Astrocyte (in vitro differentiated cells and primary cell): ENCODE measurements around the gene TMEM179. TPM values are rescaled to one million over a fixed set of nuclear protein-coding genes. Genes with fewer than 3 reads are reported as not detected.

Source experiments
- DNase-seq: peaks from one replicate; pipeline ENCODE4 v3.0.0-alpha.2; 2010; ENCODE audit warnings: low read depth
- FAIRE-seq: peaks from 2 replicates; lab custom pipeline; 2011; peaks lifted over from hg19 to GRCh38; lab: Jason Lieb, UNC
- H2AFZ ChIP-seq: 2 replicates; pipeline ENCODE4 v1.6.0; 2012; ENCODE audit warnings: low read depth, low read length, inconsistent platforms
- H3K27ac ChIP-seq: 2 replicates; pipeline ENCODE4 v1.5.1; 2011; ENCODE audit warnings: low read depth, low read length, inconsistent platforms
- H3K27me3 ChIP-seq: 2 replicates; pipeline ENCODE4 v1.6.0; 2011; ENCODE audit warnings: low read length, inconsistent platforms; ENCODE audit not compliant: insufficient read depth
- H3K36me3 ChIP-seq: 2 replicates; pipeline ENCODE4 v1.5.1; 2011; ENCODE audit warnings: low read length, inconsistent platforms; ENCODE audit not compliant: insufficient read depth
- H3K4me1 ChIP-seq: 2 replicates; pipeline ENCODE4 v1.5.1; 2011; ENCODE audit warnings: low read length, inconsistent platforms; ENCODE audit not compliant: insufficient read depth
- H3K4me2 ChIP-seq: 2 replicates; pipeline ENCODE4 v1.6.0; 2012; ENCODE audit warnings: low read length, inconsistent platforms
- H3K4me3 ChIP-seq: 2 replicates; pipeline ENCODE4 v1.5.1; 2011; ENCODE audit warnings: low read depth, mild to moderate bottlenecking, low read length, inconsistent platforms; ENCODE audit not compliant: insufficient read depth
- H3K79me2 ChIP-seq: 2 replicates; pipeline ENCODE4 v1.6.0; 2012; ENCODE audit warnings: mild to moderate bottlenecking, low read length, inconsistent platforms; ENCODE audit not compliant: insufficient read depth
- H3K9ac ChIP-seq: 2 replicates; pipeline ENCODE4 v1.6.0; 2012; ENCODE audit warnings: mild to moderate bottlenecking, low read length, inconsistent platforms
- H3K9me3 ChIP-seq: 2 replicates; pipeline ENCODE4 v1.5.1; 2012; ENCODE audit warnings: low read depth, mild to moderate bottlenecking, low read length, inconsistent platforms; ENCODE audit not compliant: insufficient read depth
- H4K20me1 ChIP-seq: 2 replicates; pipeline ENCODE4 v1.6.0; 2012; ENCODE audit warnings: low read length, inconsistent platforms; ENCODE audit not compliant: insufficient read depth
- H3K27ac Mint-ChIP-seq: one replicate; pipeline ENCODE4 v1.8.0; 2021; ENCODE audit warnings: mild to moderate bottlenecking, mixed read lengths; ENCODE audit not compliant: unreplicated experiment
- H3K27me3 Mint-ChIP-seq: one replicate; pipeline ENCODE4 v1.8.0; 2021; ENCODE audit warnings: low read depth, mixed read lengths; ENCODE audit not compliant: unreplicated experiment
- H3K36me3 Mint-ChIP-seq: one replicate; pipeline ENCODE4 v1.8.0; 2021; ENCODE audit warnings: low read depth, mixed read lengths; ENCODE audit not compliant: unreplicated experiment
- H3K4me1 Mint-ChIP-seq: one replicate; pipeline ENCODE4 v1.8.0; 2021; ENCODE audit warnings: low read depth, mixed read lengths; ENCODE audit not compliant: unreplicated experiment
- H3K4me3 Mint-ChIP-seq: one replicate; pipeline ENCODE4 v1.8.0; 2021; ENCODE audit warnings: mild to moderate bottlenecking, moderate library complexity, mixed read lengths; ENCODE audit not compliant: unreplicated experiment
- H3K9me3 Mint-ChIP-seq: one replicate; pipeline ENCODE4 v1.8.0; 2021; ENCODE audit warnings: mild to moderate bottlenecking, mixed read lengths; ENCODE audit not compliant: unreplicated experiment
- CTCF ChIP-seq: IDR thresholded peaks from 2 replicates; pipeline ENCODE4 v1.5.1; 2011; ENCODE audit warnings: low read depth, mild to moderate bottlenecking, inconsistent platforms, low read length, moderate library complexity; ENCODE audit not compliant: insufficient read depth
- EZH2 ChIP-seq: IDR thresholded peaks from 2 replicates; pipeline ENCODE4 v1.6.1; 2012; ENCODE audit warnings: mild to moderate bottlenecking, low read length, inconsistent platforms; ENCODE audit not compliant: insufficient read depth
- total RNA-seq: library from RNA; stranded (reverse); gene quantifications from 2 replicates; pipeline ENCODE4 v1.2.1, GENCODE V29; 2021

The TMEM179 gene
- total RNA-seq, 1 donor from 2014 or later: 0.82 TPM

GRCh38 chr14:104551851-104552737 is 52.5 kb downstream of the TMEM179 start:
- H2AFZ ChIP-seq: no peak overlapping the region
- H3K36me3 ChIP-seq: no peaks in the 10 kb centered on the region
- FAIRE-seq (no peak), DNase-seq (no peak)
- H3K27ac ChIP-seq: no peak overlapping the region
- Mint-ChIP-seq H3K9me3 (no peaks in the 10 kb centered on the region), H3K27me3 (peaks cover 31% of the 10 kb centered on the region), H3K27ac (no peak overlapping the region), H3K4me3 (no peak overlapping the region), H3K4me1 (no peaks in the 10 kb centered on the region), H3K36me3 (no peaks in the 10 kb centered on the region)
- no peaks in the 10 kb centered on the region for H3K4me1 ChIP-seq
- H3K9me3 ChIP-seq: no peaks in the 10 kb centered on the region
- no peaks in the 10 kb centered on the region for H4K20me1 ChIP-seq
- H3K27me3 ChIP-seq: no peaks in the 10 kb centered on the region
- no peak overlapping the region for H3K4me3 ChIP-seq
- no peak overlapping the region for H3K9ac ChIP-seq
- TF ChIP-seq EZH2: no peak
- no peak overlapping the region for H3K4me2 ChIP-seq
- no peaks in the 10 kb centered on the region for H3K79me2 ChIP-seq

- H4K20me1 ChIP-seq: no peaks in the 10 kb centered on the region
- H3K4me2 ChIP-seq: no peak overlapping the region
- no peaks in the 10 kb centered on the region for H3K4me1 Mint-ChIP-seq
- no peak for TF ChIP-seq EZH2
- TF ChIP-seq CTCF: no peak
- H3K27ac Mint-ChIP-seq: no peak overlapping the region
- H3K27me3 Mint-ChIP-seq: peaks cover 34% of the 10 kb centered on the region
- no peaks in the 10 kb centered on the region for H3K9me3 Mint-ChIP-seq
- no peak overlapping the region for H2AFZ ChIP-seq
- no peaks in the 10 kb centered on the region for H3K9me3 ChIP-seq
- H3K36me3 Mint-ChIP-seq: no peaks in the 10 kb centered on the region
- H3K9ac ChIP-seq: no peak overlapping the region
- H3K79me2 ChIP-seq: no peaks in the 10 kb centered on the region
- no peak overlapping the region for H3K4me3 ChIP-seq
- H3K4me3 Mint-ChIP-seq: no peak overlapping the region
- H3K27me3 ChIP-seq: no peaks in the 10 kb centered on the region
- FAIRE-seq (no peak), DNase-seq (no peak)
- H3K27ac ChIP-seq: no peak overlapping the region
- no peaks in the 10 kb centered on the region for H3K4me1 ChIP-seq
- H3K36me3 ChIP-seq: no peaks in the 10 kb centered on the region
Observed at GRCh38 chr14:104550861-104551728, 53.5 kb downstream of the TMEM179 start.

DNA sequence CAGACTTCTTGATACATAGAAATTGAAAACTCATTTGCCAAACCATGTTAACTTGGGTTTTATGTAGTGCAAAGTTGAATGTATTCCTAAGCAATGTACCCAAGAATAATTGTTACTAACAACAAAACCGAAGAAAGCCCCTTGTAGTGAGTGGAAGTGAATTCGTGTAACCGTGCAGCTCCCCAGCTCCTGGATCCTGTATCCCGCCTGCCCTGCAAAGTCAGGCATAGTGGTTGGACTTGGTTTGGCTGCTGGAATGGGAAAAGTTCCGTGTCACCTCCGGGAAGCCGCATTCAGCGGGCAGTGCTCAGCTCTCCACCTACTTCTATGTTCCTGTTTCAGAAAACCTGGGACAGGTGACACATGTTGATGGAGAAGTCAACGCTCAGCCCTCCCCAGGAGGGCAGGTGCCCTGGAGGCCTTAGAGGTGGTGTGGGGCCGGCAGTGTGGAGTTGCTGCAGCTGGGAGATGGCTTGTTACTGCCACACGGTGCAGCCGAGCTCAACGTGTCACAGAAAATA is 54.2 kb downstream of the TMEM179 start:
- no peak for DNase-seq
- Histone ChIP-seq H3K4me3 (no peak overlapping the region), H3K9me3 (no peaks in the 10 kb centered on the region), H2AFZ (no peak overlapping the region), H3K4me2 (no peak overlapping the region), H3K27ac (no peak overlapping the region), H3K9ac (no peak overlapping the region), H4K20me1 (no peaks in the 10 kb centered on the region), H3K27me3 (no peaks in the 10 kb centered on the region), H3K36me3 (no peaks in the 10 kb centered on the region), H3K79me2 (no peaks in the 10 kb centered on the region), H3K4me1 (no peaks in the 10 kb centered on the region)
- FAIRE-seq: no peak
- Mint-ChIP-seq H3K9me3 (no peaks in the 10 kb centered on the region), H3K4me3 (no peak overlapping the region), H3K27me3 (peaks cover 28% of the 10 kb centered on the region), H3K4me1 (no peaks in the 10 kb centered on the region), H3K27ac (no peak overlapping the region), H3K36me3 (no peaks in the 10 kb centered on the region)
- TF ChIP-seq EZH2 (no peak), CTCF (no peak)
